HEK293T (cell line): Measurements from ENCODE around the gene COBLL1.

ENCODE experiments used
- ELF4 ChIP-seq: fragments of 450-650 bp; IDR thresholded peaks from 2 replicates; pipeline ENCODE4 v1.6.1; 2017; ENCODE audit warnings: antibody characterized with exemption
- FOXA1 ChIP-seq: fragments of 450-650 bp; IDR thresholded peaks from 2 replicates; pipeline ENCODE4 v1.6.1; 2016; ENCODE audit warnings: mild to moderate bottlenecking
- FOXM1 ChIP-seq: fragments of 450-650 bp; IDR thresholded peaks from 2 replicates; pipeline ENCODE4 v1.6.1; 2017; ENCODE audit warnings: mild to moderate bottlenecking, borderline replicate concordance
- SP1 ChIP-seq: fragments of 450-650 bp; IDR thresholded peaks from 2 replicates; pipeline ENCODE4 v1.6.1; 2017
- SUZ12 ChIP-seq: fragments of 450-650 bp; IDR thresholded peaks from 2 replicates; pipeline ENCODE4 v1.6.1; 2016; ENCODE audit warnings: mild to moderate bottlenecking
- TARDBP ChIP-seq: fragments of 450-650 bp; IDR thresholded peaks from 2 replicates; pipeline ENCODE4 v1.6.1; 2016
- ZNF384 ChIP-seq: fragments of 450-650 bp; IDR thresholded peaks from 2 replicates; pipeline ENCODE4 v1.6.1; 2016

- no peak for TF ChIP-seq ZNF384
- TF ChIP-seq ELF4, result no peak
- TF ChIP-seq FOXM1, result no peak
- no peak for TF ChIP-seq SP1
- TF ChIP-seq SUZ12, result no peak
- no peak for TF ChIP-seq FOXA1
- no peak for TF ChIP-seq TARDBP
Observed at GRCh38 chr2:164766216-164766953, 75.2 kb downstream of the COBLL1 start.
